Liver (tissue), 9 donors: ENCODE measurements around the gene DDX53. TPM values are rescaled to one million over a fixed set of nuclear protein-coding genes. Genes with fewer than 3 reads are reported as not detected.

Experiments
- DNase-seq: peaks from one replicate; pipeline ENCODE4 v3.0.0-alpha.2; 2017; ENCODE audit warnings: low spot score
- H3K27ac ChIP-seq, 2 donors: one replicate each; pipeline ENCODE4 v1.7.0; 2013; ENCODE audit warnings: inconsistent platforms in 2 of 2, low read length in 2 of 2, control low read depth in 1 of 2, low read depth in 1 of 2, mild to moderate bottlenecking in 1 of 2
- H3K27me3 ChIP-seq, 4 donors: one replicate each; pipeline versions ENCODE4 v1.6.1 to v1.7.0; 2013; ENCODE audit warnings: low read length in 3 of 4, inconsistent platforms in 1 of 4, mild to moderate bottlenecking in 1 of 4, moderate library complexity in 1 of 4; ENCODE audit not compliant: control insufficient read depth in 4 of 4, insufficient read depth in 4 of 4
- H3K36me3 ChIP-seq, 4 donors: one replicate each; pipeline versions ENCODE4 v1.6.1 to v1.7.0; 2013; ENCODE audit warnings: low read length in 3 of 4, mild to moderate bottlenecking in 3 of 4, low read depth in 1 of 4, moderate library complexity in 1 of 4; ENCODE audit not compliant: control insufficient read depth in 4 of 4, insufficient read depth in 3 of 4
- H3K4me1 ChIP-seq, 4 donors: one replicate each; pipeline versions ENCODE4 v1.6.1 to v1.7.0; 2013; ENCODE audit warnings: low read length in 3 of 4, mild to moderate bottlenecking in 3 of 4, moderate library complexity in 1 of 4; ENCODE audit not compliant: control insufficient read depth in 4 of 4, insufficient read depth in 4 of 4
- H3K4me3 ChIP-seq, 3 donors: one replicate each; pipeline versions ENCODE4 v1.6.1 to v1.7.0; 2013; ENCODE audit warnings: low read length in 3 of 3, control low read depth in 1 of 3, low read depth in 1 of 3, mild to moderate bottlenecking in 1 of 3
- H3K9ac ChIP-seq, 2 donors: one replicate each; pipeline ENCODE4 v1.7.0; 2013; ENCODE audit warnings: low read length in 2 of 2, mild to moderate bottlenecking in 2 of 2, moderate library complexity in 2 of 2, control low read depth in 1 of 2, low read depth in 1 of 2
- H3K9me3 ChIP-seq, 4 donors: one replicate each; pipeline versions ENCODE4 v1.6.1 to v1.7.0; 2013; ENCODE audit warnings: low read length in 3 of 4; ENCODE audit not compliant: control insufficient read depth in 4 of 4
- EGR1 ChIP-seq, 2 donors: IDR thresholded peaks; 2 replicates each; pipeline ENCODE4 v1.6.1; 2016 to 2018; ENCODE audit warnings: antibody characterized with exemption in 2 of 2, low read depth in 2 of 2
- FOXA1 ChIP-seq: IDR thresholded peaks from 2 replicates; pipeline ENCODE4 v1.6.1; 2016; ENCODE audit warnings: antibody characterized with exemption
- FOXA2 ChIP-seq: IDR thresholded peaks from 2 replicates; pipeline ENCODE4 v1.6.1; 2016; ENCODE audit warnings: antibody characterized with exemption
- HNF4G ChIP-seq: IDR thresholded peaks from 2 replicates; pipeline ENCODE4 v1.6.1; 2016; ENCODE audit warnings: antibody characterized with exemption
- JUND ChIP-seq, 2 donors: IDR thresholded peaks; 2 replicates each; pipeline ENCODE4 v1.6.1; 2016; ENCODE audit warnings: antibody characterized with exemption in 2 of 2
- NR2F2 ChIP-seq: IDR thresholded peaks from 2 replicates; pipeline ENCODE4 v1.6.1; 2016; ENCODE audit warnings: antibody characterized with exemption
- RAD21 ChIP-seq, 2 donors: IDR thresholded peaks; 2 replicates each; pipeline ENCODE4 v1.6.1; 2016; ENCODE audit warnings: antibody characterized with exemption in 2 of 2, mild to moderate bottlenecking in 2 of 2
- RXRA ChIP-seq, 2 donors: IDR thresholded peaks; 2 replicates each; pipeline ENCODE4 v1.6.1; 2017 to 2018; ENCODE audit warnings: antibody characterized with exemption in 2 of 2, mild to moderate bottlenecking in 1 of 2
- SP1 ChIP-seq: IDR thresholded peaks from 2 replicates; pipeline ENCODE4 v1.6.1; 2018; ENCODE audit warnings: antibody characterized with exemption, mild to moderate bottlenecking
- TAF1 ChIP-seq: conservative IDR thresholded peaks from 2 replicates; pipeline ENCODE4 v1.6.1; 2016; ENCODE audit warnings: antibody characterized with exemption, mild to moderate bottlenecking
- WGBS: extraction: QIAGEN DNeasy Blood & Tissue Kit; methylation state at CpG from one replicate; pipeline ENCODE4 v1.1.7; 2013; 5-methylcytosine and 5-hydroxymethylcytosine counted together
- polyA plus RNA-seq, 2 donors: library from polyadenylated mRNA; stranded (reverse) in 1 of 2; unstranded in 1 of 2; fragments of 200-250 nt in 1 of 2; fragments of >200 nt in 1 of 2; fragmentation: Nextera tagmentation in 1 of 2; extraction: Ambion mirVana in 1 of 2; gene quantifications; one replicate each; pipeline versions ENCODE4 v1.2.1 to v1.2.3, GENCODE V29; 2013 to 2015
- total RNA-seq, 2 donors: library from RNA; depleted of rRNA; stranded (reverse); fragments of >200 nt; gene quantifications; one replicate each; pipeline ENCODE4 v1.2.3, GENCODE V29; 2014
- TF ChIP-seq, protein P1 (sequence below): IDR thresholded peaks from 2 replicates; pipeline ENCODE4 v1.6.1; 2016; ENCODE audit warnings: antibody characterized with exemption
- TF ChIP-seq, protein P2 (sequence below): fragments of 150-350 bp; IDR thresholded peaks from 2 replicates; pipeline ENCODE4 v1.5.1; 2017; ENCODE audit warnings: improper control_type of control experiment, low read depth, low read length; ENCODE audit not compliant: missing input control
- TF ChIP-seq, protein P3 (sequence below): IDR thresholded peaks from 2 replicates; pipeline ENCODE4 v1.6.1; 2016; ENCODE audit warnings: antibody characterized with exemption
- TF ChIP-seq, protein P4 (sequence below): IDR thresholded peaks from 2 replicates; pipeline ENCODE4 v1.6.1; 2016; ENCODE audit warnings: antibody characterized with exemption, mild to moderate bottlenecking
- TF ChIP-seq, protein P5 (sequence below): IDR thresholded peaks from 2 replicates; pipeline ENCODE4 v1.6.1; 2016; ENCODE audit warnings: antibody characterized with exemption
- donor health status: healthy.
- donor health status: healthy.
- donor health status: healthy.
- donor health status: healthy.
- donor health status: healthy.

The DDX53 gene
- total and polyA plus RNA-seq, 4 donors: not detected

DNA sequence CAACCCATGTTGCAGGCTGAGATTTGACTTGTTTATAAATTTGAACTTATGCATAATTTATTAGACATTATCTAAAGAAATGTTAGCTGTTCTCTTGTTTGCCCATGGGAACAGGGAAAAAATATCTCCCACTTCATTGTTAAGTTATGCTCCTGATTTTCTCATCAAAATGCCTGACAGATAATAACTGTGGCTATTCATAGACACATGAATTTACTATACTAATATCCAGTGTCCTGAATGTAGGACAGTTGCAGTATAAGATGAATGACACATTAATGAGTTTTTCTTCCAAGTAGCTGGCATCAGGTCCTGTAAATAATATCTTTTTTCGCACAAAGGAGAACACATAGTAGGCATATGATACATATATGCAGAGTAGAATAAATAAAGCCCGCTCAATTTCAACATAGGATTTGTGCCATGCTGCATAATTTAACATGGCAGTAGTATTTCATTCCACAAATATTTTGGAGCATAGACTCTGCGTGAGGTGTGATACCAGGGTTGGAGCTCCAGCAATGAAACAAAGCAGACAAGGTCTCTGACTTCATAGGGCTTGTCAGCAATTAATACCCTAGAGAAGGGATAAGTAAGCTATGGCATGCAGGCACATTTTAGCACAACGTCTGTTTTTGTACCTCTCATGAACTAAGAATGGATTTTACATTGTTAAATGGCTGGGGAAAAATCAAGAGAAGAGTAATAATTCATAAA is 40.4 kb upstream of the DDX53 start (continued):
- TF ChIP-seq FOXA1: no peak
- TF ChIP-seq, protein P1, sequence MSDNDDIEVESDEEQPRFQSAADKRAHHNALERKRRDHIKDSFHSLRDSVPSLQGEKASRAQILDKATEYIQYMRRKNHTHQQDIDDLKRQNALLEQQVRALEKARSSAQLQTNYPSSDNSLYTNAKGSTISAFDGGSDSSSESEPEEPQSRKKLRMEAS: no peak
- no peak for TF ChIP-seq TAF1
- TF ChIP-seq JUND (IDR thresholded peaks at IDR 0.05): no peak
- TF ChIP-seq, protein P2, sequence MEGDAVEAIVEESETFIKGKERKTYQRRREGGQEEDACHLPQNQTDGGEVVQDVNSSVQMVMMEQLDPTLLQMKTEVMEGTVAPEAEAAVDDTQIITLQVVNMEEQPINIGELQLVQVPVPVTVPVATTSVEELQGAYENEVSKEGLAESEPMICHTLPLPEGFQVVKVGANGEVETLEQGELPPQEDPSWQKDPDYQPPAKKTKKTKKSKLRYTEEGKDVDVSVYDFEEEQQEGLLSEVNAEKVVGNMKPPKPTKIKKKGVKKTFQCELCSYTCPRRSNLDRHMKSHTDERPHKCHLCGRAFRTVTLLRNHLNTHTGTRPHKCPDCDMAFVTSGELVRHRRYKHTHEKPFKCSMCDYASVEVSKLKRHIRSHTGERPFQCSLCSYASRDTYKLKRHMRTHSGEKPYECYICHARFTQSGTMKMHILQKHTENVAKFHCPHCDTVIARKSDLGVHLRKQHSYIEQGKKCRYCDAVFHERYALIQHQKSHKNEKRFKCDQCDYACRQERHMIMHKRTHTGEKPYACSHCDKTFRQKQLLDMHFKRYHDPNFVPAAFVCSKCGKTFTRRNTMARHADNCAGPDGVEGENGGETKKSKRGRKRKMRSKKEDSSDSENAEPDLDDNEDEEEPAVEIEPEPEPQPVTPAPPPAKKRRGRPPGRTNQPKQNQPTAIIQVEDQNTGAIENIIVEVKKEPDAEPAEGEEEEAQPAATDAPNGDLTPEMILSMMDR: no peak

DNA sequence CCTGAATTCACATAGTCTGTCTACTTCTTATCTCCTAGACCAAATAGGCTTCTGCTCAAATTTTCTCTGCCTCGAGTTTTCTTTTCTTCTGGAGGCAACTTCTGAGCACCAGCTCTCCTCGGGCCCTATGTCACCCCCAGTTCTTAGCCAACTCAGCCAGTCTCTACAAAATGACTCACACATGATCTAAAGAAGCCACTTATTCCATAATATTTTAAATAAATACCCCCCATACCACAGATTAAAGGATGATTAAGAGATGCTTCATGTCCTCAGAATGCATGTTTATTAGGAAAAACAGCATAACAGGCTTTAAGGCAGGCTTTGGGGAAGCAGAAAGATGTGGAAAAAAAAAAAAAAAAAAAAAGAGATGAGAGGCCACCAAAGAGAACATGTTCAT is 36.6 kb upstream of the DDX53 start:
- H3K27ac ChIP-seq: no peak overlapping the region
- no peak overlapping the region for H3K4me3 ChIP-seq
- H3K9me3 ChIP-seq: no peaks in the 10 kb centered on the region
- H3K36me3 ChIP-seq: no peaks in the 10 kb centered on the region
- 58% methylated on average over 2 of the region's 2 CpGs for WGBS
- no peaks in the 10 kb centered on the region for H3K4me1 ChIP-seq
- DNase-seq: no peak
- H3K9ac ChIP-seq: no peak overlapping the region
- TF ChIP-seq EGR1 (IDR thresholded peaks at IDR 0.05; ENCODE audit: low read depth in 2 of 2): no peak
- TF ChIP-seq, protein P3, sequence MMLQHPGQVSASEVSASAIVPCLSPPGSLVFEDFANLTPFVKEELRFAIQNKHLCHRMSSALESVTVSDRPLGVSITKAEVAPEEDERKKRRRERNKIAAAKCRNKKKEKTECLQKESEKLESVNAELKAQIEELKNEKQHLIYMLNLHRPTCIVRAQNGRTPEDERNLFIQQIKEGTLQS: no peak
- TF ChIP-seq, protein P2: no peak
- TF ChIP-seq HNF4G: no peak
- no peak for TF ChIP-seq RAD21 (IDR thresholded peaks at IDR 0.05)
- no peak for TF ChIP-seq SP1
- TF ChIP-seq NR2F2: no peak
- TF ChIP-seq, protein P4, sequence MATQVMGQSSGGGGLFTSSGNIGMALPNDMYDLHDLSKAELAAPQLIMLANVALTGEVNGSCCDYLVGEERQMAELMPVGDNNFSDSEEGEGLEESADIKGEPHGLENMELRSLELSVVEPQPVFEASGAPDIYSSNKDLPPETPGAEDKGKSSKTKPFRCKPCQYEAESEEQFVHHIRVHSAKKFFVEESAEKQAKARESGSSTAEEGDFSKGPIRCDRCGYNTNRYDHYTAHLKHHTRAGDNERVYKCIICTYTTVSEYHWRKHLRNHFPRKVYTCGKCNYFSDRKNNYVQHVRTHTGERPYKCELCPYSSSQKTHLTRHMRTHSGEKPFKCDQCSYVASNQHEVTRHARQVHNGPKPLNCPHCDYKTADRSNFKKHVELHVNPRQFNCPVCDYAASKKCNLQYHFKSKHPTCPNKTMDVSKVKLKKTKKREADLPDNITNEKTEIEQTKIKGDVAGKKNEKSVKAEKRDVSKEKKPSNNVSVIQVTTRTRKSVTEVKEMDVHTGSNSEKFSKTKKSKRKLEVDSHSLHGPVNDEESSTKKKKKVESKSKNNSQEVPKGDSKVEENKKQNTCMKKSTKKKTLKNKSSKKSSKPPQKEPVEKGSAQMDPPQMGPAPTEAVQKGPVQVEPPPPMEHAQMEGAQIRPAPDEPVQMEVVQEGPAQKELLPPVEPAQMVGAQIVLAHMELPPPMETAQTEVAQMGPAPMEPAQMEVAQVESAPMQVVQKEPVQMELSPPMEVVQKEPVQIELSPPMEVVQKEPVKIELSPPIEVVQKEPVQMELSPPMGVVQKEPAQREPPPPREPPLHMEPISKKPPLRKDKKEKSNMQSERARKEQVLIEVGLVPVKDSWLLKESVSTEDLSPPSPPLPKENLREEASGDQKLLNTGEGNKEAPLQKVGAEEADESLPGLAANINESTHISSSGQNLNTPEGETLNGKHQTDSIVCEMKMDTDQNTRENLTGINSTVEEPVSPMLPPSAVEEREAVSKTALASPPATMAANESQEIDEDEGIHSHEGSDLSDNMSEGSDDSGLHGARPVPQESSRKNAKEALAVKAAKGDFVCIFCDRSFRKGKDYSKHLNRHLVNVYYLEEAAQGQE: no peak
- TF ChIP-seq, protein P5, sequence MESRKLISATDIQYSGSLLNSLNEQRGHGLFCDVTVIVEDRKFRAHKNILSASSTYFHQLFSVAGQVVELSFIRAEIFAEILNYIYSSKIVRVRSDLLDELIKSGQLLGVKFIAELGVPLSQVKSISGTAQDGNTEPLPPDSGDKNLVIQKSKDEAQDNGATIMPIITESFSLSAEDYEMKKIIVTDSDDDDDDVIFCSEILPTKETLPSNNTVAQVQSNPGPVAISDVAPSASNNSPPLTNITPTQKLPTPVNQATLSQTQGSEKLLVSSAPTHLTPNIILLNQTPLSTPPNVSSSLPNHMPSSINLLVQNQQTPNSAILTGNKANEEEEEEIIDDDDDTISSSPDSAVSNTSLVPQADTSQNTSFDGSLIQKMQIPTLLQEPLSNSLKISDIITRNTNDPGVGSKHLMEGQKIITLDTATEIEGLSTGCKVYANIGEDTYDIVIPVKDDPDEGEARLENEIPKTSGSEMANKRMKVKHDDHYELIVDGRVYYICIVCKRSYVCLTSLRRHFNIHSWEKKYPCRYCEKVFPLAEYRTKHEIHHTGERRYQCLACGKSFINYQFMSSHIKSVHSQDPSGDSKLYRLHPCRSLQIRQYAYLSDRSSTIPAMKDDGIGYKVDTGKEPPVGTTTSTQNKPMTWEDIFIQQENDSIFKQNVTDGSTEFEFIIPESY: no peak
- no peak for TF ChIP-seq RXRA (IDR thresholded peaks at IDR 0.05)
- TF ChIP-seq FOXA2: no peak
- no peaks in the 10 kb centered on the region for H3K27me3 ChIP-seq
